ENCODE results near the gene ACIN1. TPM values are rescaled to one million over a fixed set of nuclear protein-coding genes. Genes with fewer than 3 reads are reported as not detected.
A peak's percentile ranks its signal among the peaks of the same experiment; 100 is the strongest.

Gene ACIN1
- total and polyA plus RNA-seq, 2 of the 13 experiments (the other 11 are each of a cell fraction or from before 2014, with no cell fraction given) = 165 to 183 TPM

DNA sequence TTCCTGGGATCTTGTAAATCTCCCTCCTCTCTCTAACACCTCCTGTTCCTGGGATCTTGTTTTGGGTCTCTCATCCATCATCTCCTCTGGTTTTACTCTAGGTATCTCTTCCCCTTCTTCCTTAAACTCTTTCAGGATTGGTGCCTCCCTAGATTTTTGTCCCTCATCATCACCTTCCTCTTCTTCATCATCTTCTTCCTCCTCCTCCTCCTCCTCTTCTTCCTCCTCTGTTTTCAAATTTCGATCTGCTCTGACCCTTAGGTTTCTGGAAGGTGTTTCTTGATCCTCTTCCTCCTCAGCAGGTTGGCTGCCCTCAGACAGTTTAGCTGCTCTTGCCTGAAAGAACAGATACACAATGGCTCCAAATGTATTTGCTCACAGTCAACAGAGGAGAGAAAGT lies 14.5 kb downstream of the ACIN1 start (continued):
- no peak for TF ChIP-seq HNF1B (CRISPR knock-in tag; IDR thresholded peaks at IDR 0.05)

DNA sequence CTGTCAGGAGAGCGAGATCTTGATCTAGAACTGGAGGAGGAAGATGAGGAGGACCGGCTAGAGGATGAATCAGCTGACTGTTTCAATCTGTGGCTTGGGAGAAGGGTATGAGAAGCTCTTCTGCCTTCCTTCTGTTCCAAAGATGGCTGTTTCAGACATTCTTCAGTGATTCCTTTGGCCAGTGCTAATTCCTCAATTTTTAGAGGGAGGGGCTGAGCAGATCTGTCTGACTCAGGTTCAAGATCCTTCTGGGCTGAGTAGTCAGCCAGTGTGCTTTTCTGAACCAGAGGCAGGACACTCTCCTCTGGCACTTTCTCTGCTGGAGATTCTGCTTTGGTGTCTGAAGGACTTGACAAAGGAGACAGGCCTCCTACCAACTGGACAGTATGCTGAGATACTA lies 15.2 kb downstream of the ACIN1 start:
- H3K36me3 ChIP-seq (replicated peaks in 1 of 2; ENCODE audit: control insufficient read depth in 1 of 2, insufficient read depth in 2 of 2, low read length in 2 of 2) = peaks cover 65 to 98% of the 10 kb centered on the region in 2 experiments
- H3K79me2 ChIP-seq (ENCODE audit: insufficient read depth, low read length) = no peaks in the 10 kb centered on the region
- WGBS (ENCODE audit: low lambda C conversion rate) = 95% methylated on average over 2 of the region's 2 CpGs
- ChIA-PET POLR2A (interaction anchor here (3.7 to 5.8 kb wide), 2 partner anchors 9 to 16 kb away, joined by 20 to 85 read pairs; partner anchors contain the start of genes ACIN1 and C14orf119), CTCF (ENCODE audit: low intra/inter-chr PET ratio, low total read pairs) (interaction anchor here (4.1 kb wide), 1 partner anchor 11 kb away, joined by 20 read pairs; no protein-coding TSS in a partner anchor)
- H4K20me1 ChIP-seq (ENCODE audit: insufficient read depth, low read length) = peaks cover 9% of the 10 kb centered on the region; the same call in 1 of the 2 replicates
- DNase-seq (ENCODE audit: low spot score) (no peak), ATAC-seq (no peak), FAIRE-seq (no peak)
- no TSS peak for BruUV-seq (replicated peaks)
- no peak overlapping the region for H2AFZ ChIP-seq (ENCODE audit: low read length)
- no peak overlapping the region for H3K9ac ChIP-seq (ENCODE audit: insufficient read depth, low read depth, low read length)
- H3K4me3 ChIP-seq (replicated peaks in 1 of 3; ENCODE audit: insufficient read depth in 1 of 3, low read depth in 2 of 3, low read length in 3 of 3) = no peak overlapping the region
- no peaks in the 10 kb centered on the region for H3K27me3 ChIP-seq (ENCODE audit: control insufficient read depth in 1 of 2, insufficient read depth in 2 of 2, low read length in 2 of 2)
- H3K4me2 ChIP-seq (ENCODE audit: low read depth, low read length) = no peak overlapping the region
- H3K27ac ChIP-seq (ENCODE audit: extremely low read length, insufficient read depth, low read length) = no peak overlapping the region
- no peaks in the 10 kb centered on the region for H3K4me1 ChIP-seq (ENCODE audit: insufficient read depth, low read length)
- intact Hi-C loops (cut with micrococcal nuclease; ENCODE audit: unreplicated experiment) = no loop called here
- H3K9me3 ChIP-seq (ENCODE audit: low read length) = no peaks in the 10 kb centered on the region
- TF ChIP-seq AHDC1 (CRISPR knock-in tag; IDR thresholded peaks at IDR 0.05; ENCODE audit: borderline replicate concordance) = no peak
- 0 out of 2 replicates have a peak, but pooled peaks have one; percentile 16 for TF ChIP-seq HHEX (CRISPR knock-in tag; IDR thresholded peaks at IDR 0.05)
- no peak for TF ChIP-seq ZNF124 (CRISPR knock-in tag; IDR thresholded peaks at IDR 0.05)
- TF ChIP-seq SP4 (CRISPR knock-in tag; IDR thresholded peaks at IDR 0.05) = peak; percentile 44; the same call in 1 of the 2 replicates
- 0 out of 2 replicates have a peak, but pooled peaks have one; percentile 22 for TF ChIP-seq ZNF605 (CRISPR knock-in tag; IDR thresholded peaks at IDR 0.05)
- peak; percentile 4; the same call in 1 of the 2 replicates for TF ChIP-seq POLR2G (IDR thresholded peaks at IDR 0.05; ENCODE audit: low read depth, low read length)
- in situ Hi-C loops (cut with HindIII; ENCODE audit: extremely low pct_ligation_motif_present, low pct_unique_long_range_greater_than_20kb) = no loop called here

Measured in HepG2 (cell line).